Right lobe of liver (tissue), 6 donors: ENCODE results near the gene LRRC4. TPM values are rescaled to one million over a fixed set of nuclear protein-coding genes. Genes with fewer than 3 reads are reported as not detected.

Experiments
- ATAC-seq, 4 donors: fragments of 200-7000 bp; cut with Tn5 transposase; one replicate each; pipeline ENCODE4 v1.9.1; 2020; ENCODE audit warnings: mild to moderate bottlenecking in 4 of 4, moderate library complexity in 4 of 4
- DNase-seq, 3 donors: peaks; one replicate each; pipeline ENCODE4 v3.0.0-alpha.2; 2020
- H3K27ac ChIP-seq, 3 donors: fragments of 200-600 bp; one replicate each; pipeline ENCODE4 v1.8.0; 2022
- H3K27me3 ChIP-seq, 2 donors: fragments of 200-600 bp; one replicate each; pipeline ENCODE4 v1.8.0; 2022
- H3K36me3 ChIP-seq, 4 donors: fragments of 200-600 bp; sonication (generic) in 1 of 4; one replicate each; pipeline versions ENCODE4 v1.5.1 to v1.8.0; 2017 to 2022; ENCODE audit warnings: control low read depth in 1 of 4
- H3K4me1 ChIP-seq, 4 donors: fragments of 200-600 bp; sonication (generic) in 1 of 4; one replicate each; pipeline versions ENCODE4 v1.5.1 to v1.8.0; 2017 to 2022; ENCODE audit warnings: control low read depth in 1 of 4
- H3K4me3 ChIP-seq, 3 donors: fragments of 200-600 bp; one replicate each; pipeline ENCODE4 v1.8.0; 2022
- H3K9me3 ChIP-seq, 4 donors: fragments of 200-600 bp; sonication (generic) in 1 of 4; one replicate each; pipeline versions ENCODE4 v1.5.1 to v1.8.0; 2017 to 2022; ENCODE audit warnings: control low read depth in 1 of 4
- POLR2A ChIP-seq: fragments of 450-650 bp; IDR thresholded peaks from one replicate; pipeline ENCODE4 v1.6.1; 2017; ENCODE audit warnings: antibody characterized with exemption, mild to moderate bottlenecking
- WGBS: methylation state at CpG from one replicate; pipeline ENCODE4 v1.1.6; 2018; ENCODE audit warnings: low coverage, low lambda C conversion rate; ENCODE audit not compliant: insufficient coverage; ENCODE audit errors: missing lambda C conversion rate; 5-methylcytosine and 5-hydroxymethylcytosine counted together
- intact Hi-C, 2 donors: fragments of 100-400 bp; cut with DNase I; formaldehyde crosslinking; loops; one replicate each; pipeline versions ENCODE4 v1.11.2 to v1.14.1; 2022
- total RNA-seq, 6 experiments: library from RNA; depleted of rRNA in 2 of 6; stranded (reverse); fragments of >200 nt in 2 of 6; fragmentation: NEBNext Ultra II Directional in 3 of 6; extraction: Animal tissue kit (Norgen Biotek cat#: 25700) in 3 of 6; gene quantifications; one replicate each; pipeline versions ENCODE4 v1.1.0 to v1.2.4, GENCODE V29; 2016 to 2023
- TF ChIP-seq, protein P1 (sequence below), 4 donors: fragments of 200-600 bp in 3 of 4; fragments of 450-650 bp in 1 of 4; IDR thresholded peaks; one replicate each; pipeline versions ENCODE4 v1.5.1 to v1.8.0; 2016 to 2022; ENCODE audit warnings: antibody characterized with exemption in 4 of 4, mild to moderate bottlenecking in 2 of 4
- donor health status: DM: no; HTN: yes; CAD: no.
- donor health status: DM: no; HTN: no; CAD: no.
- donor health status: DM: no; HTN: no; CAD: no.
- donor health status: DM: no; HTN: yes; CAD: no.
- donor health status: DM: no; HTN: yes; CAD: no.

Gene LRRC4
- total RNA-seq, 6 experiments from 2014 or later: 0.74 to 4.0 (median 2.5) TPM

DNA sequence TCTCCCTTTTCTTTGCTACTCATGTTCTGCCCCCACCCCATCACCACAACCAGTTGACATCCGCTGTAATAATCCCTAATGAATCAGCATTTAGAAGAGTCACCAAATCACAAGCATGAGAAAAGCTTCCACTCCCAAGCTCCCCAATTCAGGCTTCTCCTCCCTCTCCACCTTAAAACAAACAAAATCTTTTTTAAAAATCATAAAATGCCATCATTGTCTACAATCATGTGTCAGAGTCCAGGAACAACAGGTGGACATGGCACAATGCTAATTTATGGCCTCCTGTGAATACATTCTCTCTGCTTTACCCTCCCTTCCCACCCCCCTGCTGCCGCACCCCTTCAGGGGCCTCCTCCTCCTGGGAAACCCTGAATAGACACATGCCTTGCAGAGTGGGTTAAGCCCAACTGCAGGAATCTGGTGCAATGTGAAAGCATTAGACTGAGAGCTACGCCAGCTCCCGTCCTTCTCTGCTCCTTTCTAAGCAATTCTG, 3.7 kb downstream of the LRRC4 start:
- Histone ChIP-seq H3K27me3 (no peaks in the 10 kb centered on the region), H3K4me3 (peak overlapping the region in 1 of 3 donors; percentile 17), H3K36me3 (no peaks in the 10 kb centered on the region), H3K4me1 (peaks cover 0 to 33% (median 2%) of the 10 kb centered on the region in 4 donors), H3K27ac (no peak overlapping the region), H3K9me3 (no peaks in the 10 kb centered on the region)
- TF ChIP-seq, protein P1, sequence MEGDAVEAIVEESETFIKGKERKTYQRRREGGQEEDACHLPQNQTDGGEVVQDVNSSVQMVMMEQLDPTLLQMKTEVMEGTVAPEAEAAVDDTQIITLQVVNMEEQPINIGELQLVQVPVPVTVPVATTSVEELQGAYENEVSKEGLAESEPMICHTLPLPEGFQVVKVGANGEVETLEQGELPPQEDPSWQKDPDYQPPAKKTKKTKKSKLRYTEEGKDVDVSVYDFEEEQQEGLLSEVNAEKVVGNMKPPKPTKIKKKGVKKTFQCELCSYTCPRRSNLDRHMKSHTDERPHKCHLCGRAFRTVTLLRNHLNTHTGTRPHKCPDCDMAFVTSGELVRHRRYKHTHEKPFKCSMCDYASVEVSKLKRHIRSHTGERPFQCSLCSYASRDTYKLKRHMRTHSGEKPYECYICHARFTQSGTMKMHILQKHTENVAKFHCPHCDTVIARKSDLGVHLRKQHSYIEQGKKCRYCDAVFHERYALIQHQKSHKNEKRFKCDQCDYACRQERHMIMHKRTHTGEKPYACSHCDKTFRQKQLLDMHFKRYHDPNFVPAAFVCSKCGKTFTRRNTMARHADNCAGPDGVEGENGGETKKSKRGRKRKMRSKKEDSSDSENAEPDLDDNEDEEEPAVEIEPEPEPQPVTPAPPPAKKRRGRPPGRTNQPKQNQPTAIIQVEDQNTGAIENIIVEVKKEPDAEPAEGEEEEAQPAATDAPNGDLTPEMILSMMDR (IDR thresholded peaks at IDR 0.05): no peak
- TF ChIP-seq POLR2A: no peak
- intact Hi-C loops: no loop called here
- 82% methylated on average over 4 of the region's 4 CpGs for WGBS
- no peak for ATAC-seq
- DNase-seq: no peak

DNA sequence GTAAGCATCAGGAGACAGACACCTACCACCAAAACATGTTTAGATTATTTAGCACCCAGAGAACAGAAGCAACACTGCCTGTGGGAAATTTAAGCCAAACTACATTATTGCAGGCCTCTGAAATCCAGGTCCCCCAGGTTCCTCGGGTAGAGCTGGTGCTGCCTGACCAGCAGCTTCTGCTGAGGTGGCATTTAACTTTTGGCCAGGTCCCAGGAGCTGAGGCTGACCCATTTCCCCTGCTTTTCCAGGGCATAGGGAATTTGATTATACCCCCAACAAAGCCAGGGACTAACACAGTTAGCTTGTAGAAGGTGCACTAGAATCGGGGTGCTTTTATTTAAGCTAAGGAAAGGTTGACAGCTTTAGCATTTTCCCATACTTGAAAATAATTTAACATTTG, 4.7 kb downstream of the LRRC4 start:
- intact Hi-C loops: no loop called here
- H3K36me3 ChIP-seq: no peaks in the 10 kb centered on the region
- WGBS: 33% methylated on average over 2 of the region's 2 CpGs
- no peaks in the 10 kb centered on the region for H3K9me3 ChIP-seq
- H3K4me3 ChIP-seq: no peak overlapping the region
- TF ChIP-seq POLR2A: no peak
- TF ChIP-seq, protein P1 (IDR thresholded peaks at IDR 0.05): no peak
- H3K27me3 ChIP-seq: no peaks in the 10 kb centered on the region
- peak; percentile 12 to 46 (median 30) for ATAC-seq
- H3K27ac ChIP-seq: no peak overlapping the region
- H3K4me1 ChIP-seq: peaks cover 0 to 33% (median 2%) of the 10 kb centered on the region in 4 donors
- DNase-seq: peak in 1 of 3 donors; percentile 66

DNA sequence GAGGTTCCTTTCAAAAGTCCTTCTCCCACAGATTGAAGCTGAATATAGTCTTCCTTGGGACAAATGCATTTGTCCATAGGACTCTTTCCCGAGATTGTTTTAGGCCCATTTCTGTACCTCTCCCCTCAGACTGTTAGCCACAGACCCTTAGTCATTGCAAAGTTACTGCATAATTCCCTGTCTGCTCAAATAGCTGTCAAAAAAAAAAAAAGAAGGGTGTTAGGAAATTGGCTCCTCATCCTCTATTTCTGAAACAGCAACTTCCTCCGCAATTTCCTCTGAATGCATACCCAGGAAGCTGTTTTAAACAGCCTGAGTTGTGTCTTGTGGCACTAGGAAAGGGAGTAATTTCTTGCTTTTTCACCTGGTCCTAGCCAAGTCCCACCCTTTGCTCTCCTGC, 5.4 kb downstream of the LRRC4 start:
- H3K36me3 ChIP-seq: peaks cover 0 to 6% (median 0%) of the 10 kb centered on the region in 4 donors
- no peak overlapping the region for H3K4me3 ChIP-seq
- ATAC-seq (no peak), DNase-seq (no peak)
- whole genome bisulfite sequencing: 58% methylated on average over 2 of the region's 2 CpGs
- no peak overlapping the region for H3K27ac ChIP-seq
- H3K9me3 ChIP-seq: no peaks in the 10 kb centered on the region
- intact Hi-C loops: no loop called here
- TF ChIP-seq POLR2A: no peak
- TF ChIP-seq, protein P1 (IDR thresholded peaks at IDR 0.05): no peak
- no peaks in the 10 kb centered on the region for H3K27me3 ChIP-seq
- H3K4me1 ChIP-seq: peaks cover 0 to 33% (median 2%) of the 10 kb centered on the region in 4 donors

- H3K27me3 ChIP-seq: no peaks in the 10 kb centered on the region
- H3K4me3 ChIP-seq: no peak overlapping the region
- intact Hi-C loops: no loop called here
- ATAC-seq (no peak), DNase-seq (no peak)
- peaks cover 0 to 33% (median 2%) of the 10 kb centered on the region in 4 donors for H3K4me1 ChIP-seq
- TF ChIP-seq POLR2A: no peak
- TF ChIP-seq, protein P1 (IDR thresholded peaks at IDR 0.05): no peak
- 76% methylated on average over 3 of the region's 6 CpGs for WGBS
- H3K27ac ChIP-seq: no peak overlapping the region
- no peaks in the 10 kb centered on the region for H3K9me3 ChIP-seq
- H3K36me3 ChIP-seq: peaks cover 0 to 7% (median 0%) of the 10 kb centered on the region in 4 donors
Measured at GRCh38 chr7:128025380-128025779, 5.9 kb downstream of the LRRC4 start.
